ENCODE results near the gene FMN1.
A peak's percentile ranks its signal among the peaks of the same experiment; 100 is the strongest.

FMN1 gene

DNA sequence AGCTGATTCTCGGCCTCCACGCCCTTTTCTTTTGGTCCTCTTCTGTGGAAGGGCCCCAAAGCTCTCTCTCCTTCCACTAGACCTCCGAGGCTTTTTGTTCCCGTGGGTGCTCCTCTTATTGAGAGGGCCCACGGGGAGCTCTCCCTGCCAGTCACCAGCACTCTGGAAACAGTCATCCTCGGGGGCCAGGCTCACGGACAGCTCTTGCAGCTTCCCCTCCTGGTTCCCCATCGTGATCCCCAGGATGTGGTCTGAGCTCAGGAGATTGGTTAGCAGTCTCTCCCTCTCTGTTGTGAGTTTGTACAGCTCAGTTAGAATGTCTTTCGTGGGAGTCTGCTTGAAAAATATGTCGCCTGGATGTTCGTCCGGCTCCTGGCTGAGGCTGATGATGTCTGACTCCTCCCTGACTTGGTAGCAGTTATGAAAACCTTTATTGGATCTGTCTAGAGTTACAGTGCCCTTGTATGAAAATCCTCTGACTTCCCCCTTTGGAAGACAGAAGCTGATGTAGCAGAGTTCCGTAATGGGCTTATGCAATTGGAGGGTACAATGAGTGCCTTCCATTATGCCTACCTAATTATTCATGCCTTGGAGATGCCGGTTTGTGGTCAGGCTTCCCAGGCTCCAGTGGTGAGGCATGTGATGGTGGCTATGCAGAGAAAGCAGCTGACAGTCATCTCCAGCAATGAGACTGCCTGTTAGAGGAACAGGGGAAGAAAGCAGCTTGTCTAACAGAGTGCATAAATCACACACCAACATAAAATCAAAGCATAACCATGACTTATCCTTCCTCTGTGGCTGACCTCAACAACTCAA is 40.0 kb downstream of the FMN1 start:
- peak; percentile 71 for DNase-seq (ENCODE audit: low spot score)

DNA sequence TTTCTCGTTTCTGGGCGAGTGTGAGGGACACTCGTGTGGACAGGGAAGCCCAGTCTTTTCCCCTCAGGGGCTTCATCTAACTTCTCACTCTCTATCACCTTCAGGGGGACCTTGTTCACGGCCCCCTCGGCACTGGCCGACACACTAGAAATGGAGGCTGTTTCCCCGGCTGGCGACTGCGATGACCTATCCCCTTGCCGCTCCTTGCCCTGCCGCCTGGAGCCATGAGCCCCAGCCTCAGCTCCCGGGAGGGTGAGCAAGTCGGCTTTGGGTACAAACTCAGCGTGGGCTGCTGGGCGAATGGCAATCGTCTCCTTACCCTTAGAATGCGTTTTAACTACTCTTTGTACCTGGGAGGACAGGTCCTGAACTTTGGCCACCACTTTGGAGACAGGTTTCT is 41.0 kb downstream of the FMN1 start:
- no peak for DNase-seq (ENCODE audit: low spot score)

DNA sequence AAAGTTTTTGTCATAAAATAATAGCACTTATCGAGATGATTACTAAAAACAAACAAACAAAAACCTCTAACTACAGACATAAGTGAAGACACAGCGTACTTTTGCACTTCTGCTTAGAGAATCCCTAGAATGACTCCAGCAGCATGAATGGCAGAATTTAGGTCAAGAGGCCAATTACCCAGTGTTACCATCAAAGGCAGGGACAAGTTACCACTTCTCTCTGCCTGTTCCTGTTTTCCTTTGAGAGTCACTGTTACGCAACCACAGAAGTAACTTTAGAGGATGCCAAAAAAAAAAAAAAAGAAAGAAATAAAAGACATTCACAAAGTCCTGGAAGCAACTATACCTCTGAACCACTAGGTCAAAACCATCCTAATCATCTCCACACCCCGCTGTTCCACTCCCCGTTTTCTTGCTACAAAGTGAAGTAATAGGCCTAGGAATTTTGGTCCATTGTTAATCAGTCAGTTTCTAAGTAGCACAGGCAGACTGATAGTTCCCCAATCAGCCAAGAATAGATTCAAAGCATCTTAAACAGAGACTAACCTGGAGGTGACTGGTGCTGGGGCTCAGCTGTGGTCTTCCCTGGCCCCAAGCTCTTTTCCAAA is 41.9 kb downstream of the FMN1 start:
- peak; percentile 73 for DNase-seq (ENCODE audit: low spot score)

DNA sequence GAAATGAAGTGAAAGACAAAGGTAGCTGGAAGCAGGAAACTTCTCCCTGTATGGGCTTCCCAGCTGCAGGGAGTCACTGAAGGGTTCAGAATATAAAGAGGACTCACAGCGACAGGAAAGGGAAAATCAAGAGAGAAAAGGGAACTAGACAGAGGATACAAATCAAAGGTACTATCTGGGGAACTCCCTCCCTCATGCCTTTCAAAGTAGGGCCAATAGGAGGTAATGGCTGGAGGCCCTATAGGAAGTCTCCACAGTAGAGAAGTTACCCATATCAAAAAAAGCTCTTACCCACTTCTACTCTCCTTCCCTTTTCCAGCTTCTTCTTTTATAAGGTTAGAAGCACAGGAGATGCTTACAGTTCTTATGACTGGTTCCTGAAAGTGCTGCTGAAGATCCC is 43.5 kb downstream of the FMN1 start:
- DNase-seq (ENCODE audit: low spot score), result peak; percentile 43

DNA sequence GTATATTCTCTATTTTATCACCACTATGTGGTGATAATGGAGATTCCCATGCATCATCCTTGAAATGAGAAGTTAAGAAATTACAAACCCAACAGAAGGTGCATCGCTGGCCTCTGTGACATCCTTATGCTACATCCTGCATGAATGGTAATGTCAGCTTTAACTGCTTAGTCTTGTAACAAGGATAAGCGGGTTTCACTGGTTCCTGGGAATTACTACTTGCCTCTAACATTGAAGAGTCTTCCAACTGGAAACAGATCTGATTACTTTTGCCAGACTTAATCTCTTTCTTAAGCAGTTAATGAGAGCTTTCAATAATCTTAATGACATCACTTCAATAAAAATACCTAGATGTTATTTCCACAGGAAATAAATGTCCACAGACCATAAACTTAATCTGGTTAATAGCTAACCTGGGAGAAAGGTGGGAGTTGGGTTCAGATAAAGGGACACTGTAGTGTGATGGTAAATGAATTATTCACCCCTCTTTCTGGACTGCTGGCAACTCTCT is 44.0 kb downstream of the FMN1 start:
- DNase-seq (ENCODE audit: low spot score), result no peak

DNA sequence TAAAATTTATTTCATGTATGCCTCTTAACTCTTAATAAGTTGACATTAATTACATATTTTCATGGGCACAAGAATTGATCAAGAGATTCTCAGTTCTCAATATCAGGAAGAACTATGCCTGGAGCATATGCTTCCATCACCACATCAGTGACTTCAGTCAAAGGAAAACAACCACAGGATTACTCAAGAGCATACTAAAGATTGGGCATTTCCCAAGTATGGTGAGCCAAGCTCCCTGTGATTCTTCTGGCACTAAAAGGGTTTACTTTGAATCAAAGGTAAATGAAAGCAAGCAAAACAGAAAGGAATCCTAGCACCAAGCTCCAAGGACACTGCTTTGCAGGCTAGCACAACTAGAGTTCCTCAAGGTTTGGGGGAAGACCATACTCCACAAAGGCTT is 44.6 kb downstream of the FMN1 start:
- no peak for DNase-seq (ENCODE audit: low spot score)

DNA sequence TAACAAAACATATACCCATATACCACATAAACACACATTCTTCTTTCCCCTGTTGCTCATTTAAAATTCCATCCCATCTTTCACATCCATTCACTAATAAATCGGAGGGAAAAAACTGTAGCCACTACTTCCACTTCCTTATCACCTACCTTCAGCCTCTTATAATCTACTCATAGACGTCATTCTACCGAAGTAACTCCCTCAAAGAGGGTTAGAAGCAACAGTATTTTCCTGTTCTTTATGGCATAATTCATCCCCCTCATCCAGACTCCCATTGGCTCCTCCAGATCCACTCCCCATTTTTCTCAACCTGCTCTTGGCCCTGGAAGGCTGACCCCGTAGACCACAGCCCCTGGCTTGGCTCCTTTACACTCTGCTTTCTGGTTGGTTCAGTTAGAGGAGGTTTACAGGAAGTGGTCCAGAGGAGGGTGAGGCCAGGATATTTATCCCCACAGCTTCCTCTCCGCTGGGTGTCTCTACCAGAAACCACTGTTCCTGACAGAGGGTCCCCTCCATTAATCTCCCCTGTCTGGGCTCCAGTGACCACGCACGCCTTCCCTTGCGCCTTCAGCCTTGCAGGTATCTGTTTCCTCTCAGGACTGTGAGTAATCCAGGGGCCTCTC is 46.3 kb downstream of the FMN1 start:
- no peak for DNase-seq (ENCODE audit: low spot score)

DNA sequence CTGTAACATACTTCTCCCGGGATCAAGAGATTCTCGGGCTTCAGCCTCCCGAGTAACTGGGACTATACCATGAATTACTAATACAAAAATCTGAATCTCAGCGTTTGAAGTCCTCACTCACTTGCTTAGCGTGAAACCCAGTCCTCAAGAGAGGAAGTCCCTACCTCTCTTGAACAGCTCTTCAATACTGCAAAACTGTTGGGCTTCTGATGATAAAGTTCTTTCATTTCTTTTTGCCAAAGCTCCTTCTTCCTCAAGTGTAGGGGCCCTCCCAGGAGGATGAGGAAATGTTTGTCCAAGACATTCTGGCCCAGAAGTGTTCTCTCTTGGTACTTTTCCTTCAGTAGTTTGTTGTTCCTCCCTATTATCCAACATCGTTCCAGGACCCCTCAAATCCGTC is 48.5 kb downstream of the FMN1 start:
- DNase-seq (ENCODE audit: low spot score), result no peak

DNA sequence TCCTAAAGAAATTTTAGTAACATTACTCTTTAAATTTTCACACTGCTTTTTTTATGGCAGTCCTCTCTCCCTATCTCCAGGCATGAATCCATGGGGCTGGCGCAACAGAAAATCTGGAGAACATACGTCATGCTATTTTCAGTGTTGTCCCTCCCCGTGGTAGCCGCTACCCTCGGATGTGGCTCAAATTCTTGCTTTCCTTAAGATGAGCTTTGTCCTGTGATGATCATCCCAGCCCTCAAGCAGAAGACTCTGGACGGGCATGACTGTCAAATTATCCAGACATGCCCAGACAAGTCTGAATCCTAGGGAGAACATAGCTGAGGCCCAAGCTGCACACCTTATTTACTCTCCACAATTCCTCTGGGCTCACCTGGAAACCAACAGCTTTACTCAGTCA is 49.1 kb downstream of the FMN1 start:
- DNase-seq (ENCODE audit: low spot score), result no peak

DNA sequence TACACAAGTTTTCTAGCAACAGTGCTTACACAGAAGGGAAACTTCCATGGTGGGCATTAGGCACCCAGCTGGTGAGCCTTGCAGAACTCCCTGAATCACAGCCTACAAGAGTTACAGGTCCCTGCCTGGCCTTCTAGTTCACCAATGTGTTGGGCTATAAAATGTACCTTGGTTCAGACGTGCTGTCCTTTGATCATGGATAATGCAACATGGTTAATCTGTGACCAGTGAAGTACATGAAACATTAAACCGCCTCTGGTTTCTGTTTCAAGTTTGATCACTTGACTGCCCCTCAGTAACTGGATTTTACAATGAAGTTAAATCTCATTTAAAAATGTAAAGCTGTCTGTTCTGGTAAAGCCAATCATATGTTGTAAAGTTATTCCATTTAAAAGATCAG is 51.8 kb downstream of the FMN1 start:
- no peak for DNase-seq (ENCODE audit: low spot score)

DNA sequence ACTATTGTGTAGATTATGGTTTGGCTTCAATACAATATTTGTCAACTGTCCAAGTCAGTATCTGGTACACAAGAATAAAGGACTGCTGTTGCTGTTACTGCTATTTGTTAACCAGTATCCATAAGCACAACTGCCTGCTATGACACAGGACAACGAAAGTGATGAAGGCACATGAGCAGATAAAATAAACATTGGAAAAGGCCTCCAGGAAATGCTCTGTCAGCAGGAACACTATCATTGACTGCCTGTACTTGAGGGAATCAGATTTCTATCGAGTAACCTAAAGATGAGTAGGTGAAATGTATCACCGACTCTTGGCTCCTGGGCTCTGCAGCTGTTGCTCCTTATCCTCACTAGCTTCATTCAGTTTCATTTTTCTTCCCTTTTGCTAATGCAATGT is 56.5 kb downstream of the FMN1 start:
- DNase-seq (ENCODE audit: low spot score), result no peak

DNA sequence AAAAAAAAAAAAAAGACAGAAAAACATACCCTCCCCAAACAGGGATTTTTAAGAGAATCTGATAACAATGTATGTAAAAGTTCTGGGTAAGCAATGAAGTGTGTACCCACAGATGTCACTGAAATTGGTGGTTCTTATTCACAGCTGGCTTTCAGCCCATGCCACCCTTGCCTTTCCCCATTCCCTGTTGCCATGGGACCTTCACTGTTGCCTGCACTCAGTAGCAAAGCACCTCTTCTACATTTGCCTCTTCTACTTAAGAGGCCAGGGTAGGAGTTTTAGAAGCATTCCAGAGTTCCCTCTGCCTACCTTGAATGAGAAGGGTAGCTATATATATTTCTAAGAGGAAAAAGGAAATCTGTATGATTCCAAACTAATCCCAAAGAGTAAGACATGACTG is 57.4 kb downstream of the FMN1 start:
- no peak for DNase-seq (ENCODE audit: low spot score)

DNA sequence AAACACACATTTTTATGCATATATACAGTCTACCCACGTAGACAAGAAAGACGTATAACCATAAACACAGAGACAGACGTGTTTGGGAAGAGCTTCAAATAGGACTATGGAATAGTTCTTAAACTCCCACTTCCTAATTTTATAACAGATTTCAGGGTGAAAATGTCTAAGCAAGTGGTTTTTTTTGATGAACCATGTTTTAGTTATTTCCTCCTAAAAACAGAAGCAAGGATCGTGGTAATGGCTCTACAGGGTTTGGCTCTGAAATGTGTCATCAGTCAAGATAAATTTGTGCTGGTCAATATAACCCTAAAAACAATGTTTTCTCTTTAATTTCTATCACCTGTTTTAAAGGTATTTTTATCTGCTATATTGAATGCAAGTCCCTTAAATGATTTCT is 58.2 kb downstream of the FMN1 start:
- DNase-seq (ENCODE audit: low spot score), result no peak

DNA sequence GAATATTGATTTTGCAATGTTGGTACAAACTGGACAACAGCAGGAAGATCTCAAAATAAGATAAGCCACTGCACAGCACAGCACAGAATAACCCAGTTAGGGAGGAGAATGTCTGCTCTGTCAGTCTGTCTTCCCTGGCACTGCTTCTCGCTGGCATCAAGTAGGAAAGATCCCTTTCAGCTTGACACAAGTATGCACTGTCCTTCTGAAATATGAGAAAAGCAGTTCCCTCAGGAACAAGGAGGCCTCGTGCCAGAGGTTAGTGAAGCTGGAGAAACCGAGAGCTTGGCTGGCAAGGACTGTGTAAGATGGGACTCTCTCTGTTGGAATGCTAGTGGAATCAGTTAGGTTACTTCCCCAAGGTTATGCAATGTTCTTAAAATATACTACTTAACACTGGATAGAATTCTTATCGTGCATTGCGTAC is 59.1 kb downstream of the FMN1 start:
- DNase-seq (ENCODE audit: low spot score), result peak; percentile 32

DNA sequence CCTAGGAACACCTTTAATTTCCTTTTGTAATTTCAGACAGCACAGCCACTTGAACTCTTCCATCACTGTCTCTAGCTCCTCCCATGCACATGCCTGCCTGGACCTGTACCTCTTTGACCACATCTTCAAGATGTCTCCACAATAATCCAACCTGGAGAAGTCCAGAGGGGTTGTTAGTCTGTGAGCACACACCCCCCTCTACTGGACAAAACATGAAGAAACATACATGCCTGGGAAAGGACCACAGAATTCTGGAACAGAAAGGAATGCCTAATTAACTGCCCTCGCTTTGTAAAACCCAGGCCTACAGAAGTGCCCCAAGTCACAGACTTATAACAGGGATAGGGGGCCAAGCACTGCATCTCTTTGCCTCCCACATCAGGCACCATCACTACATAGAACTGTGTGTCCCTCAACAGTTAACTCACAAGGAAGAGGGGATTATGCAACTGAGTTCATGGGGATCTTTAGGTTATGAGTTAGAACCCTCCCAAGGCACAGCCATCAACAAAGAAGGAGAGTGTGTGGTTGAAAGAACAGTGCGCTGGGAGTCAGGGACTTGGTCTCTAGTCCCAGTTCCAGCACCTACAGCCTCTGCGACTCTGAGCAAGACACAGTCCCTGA is 61.7 kb downstream of the FMN1 start:
- peak; percentile 46 for DNase-seq (ENCODE audit: low spot score)

DNA sequence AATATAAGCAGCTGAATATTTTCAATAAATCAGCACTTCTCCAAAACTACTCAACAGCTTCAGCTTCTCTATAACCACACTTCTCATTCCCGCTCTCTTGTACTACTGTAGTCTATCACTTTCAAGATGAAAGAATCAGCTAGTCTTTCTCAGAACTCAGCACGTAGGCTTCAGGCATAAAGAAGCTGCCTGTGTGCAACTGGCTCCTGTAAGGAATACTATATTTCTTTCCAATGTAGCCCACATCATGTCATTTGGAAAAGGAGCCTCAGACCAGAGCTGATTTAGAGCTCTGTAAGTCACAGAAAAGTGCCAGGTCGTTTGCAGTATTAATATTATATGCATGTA is 62.3 kb downstream of the FMN1 start:
- no peak for DNase-seq (ENCODE audit: low spot score)

DNA sequence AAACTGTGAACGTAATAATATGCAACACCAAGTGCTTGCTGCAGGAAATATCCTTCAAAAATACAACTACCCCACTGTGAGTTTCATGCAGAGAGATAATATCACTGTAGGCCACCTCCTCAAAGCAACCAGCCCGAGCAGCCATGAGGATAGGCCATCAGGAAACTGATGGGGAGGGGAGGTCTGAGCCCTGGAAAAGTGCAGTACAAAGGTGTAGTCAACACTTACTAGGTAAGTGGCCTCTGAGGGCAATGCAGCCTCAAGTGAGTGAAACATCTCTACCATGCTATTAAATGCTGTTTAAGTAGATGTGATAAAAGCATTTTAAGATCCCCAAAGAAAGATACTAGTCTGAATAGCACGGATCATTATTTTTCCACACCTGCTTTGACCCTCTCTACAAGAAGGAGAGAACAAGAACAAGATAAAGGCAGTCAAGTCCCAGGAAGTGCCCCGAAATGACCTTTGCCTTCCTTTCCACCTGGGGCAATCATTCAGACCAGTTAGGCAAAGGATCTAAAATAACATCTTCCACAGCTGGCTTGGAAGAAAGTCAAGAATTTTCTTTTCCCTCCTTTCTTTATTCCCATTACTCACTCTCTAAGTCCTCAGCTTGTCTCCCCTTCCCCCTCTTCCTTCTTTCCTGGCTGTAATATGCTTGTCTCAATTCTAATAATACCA is 62.8 kb downstream of the FMN1 start:
- no peak for DNase-seq (ENCODE audit: low spot score)

DNA sequence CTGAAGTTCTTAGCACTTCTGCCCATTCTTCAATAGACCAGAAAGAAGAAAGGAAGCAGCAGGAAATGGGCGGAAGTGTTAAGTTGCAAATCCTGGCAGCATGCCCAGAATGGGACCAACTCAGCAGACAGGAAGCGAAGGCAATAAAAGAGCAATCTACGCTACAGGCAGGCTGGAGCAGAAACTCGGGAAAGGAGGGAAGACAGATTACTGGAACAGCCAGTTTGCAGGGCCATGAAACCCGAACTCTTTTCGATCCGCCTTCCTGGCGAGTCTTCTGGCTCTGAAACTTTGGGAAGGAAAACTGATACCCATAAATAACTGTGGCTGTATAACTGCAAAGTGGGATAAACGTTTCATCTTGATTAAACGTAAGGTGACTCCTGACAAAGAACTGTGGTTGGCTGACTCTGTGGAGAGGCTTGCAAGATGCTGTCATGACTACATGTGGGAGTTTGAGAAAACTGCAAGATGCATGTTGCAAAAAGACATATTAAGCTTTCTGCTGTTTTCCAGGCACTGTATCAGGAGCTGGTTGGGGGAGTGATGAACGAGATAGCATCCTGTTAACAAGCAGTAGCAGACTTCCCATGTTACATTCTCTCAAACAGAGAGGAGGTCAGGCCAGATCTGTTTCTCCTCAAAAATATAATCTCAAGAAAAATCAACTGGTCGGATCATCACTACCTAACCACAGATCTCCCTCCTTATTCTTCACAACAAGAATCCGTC is 67.8 kb downstream of the FMN1 start:
- peak; percentile 74 for DNase-seq (ENCODE audit: low spot score)

DNA sequence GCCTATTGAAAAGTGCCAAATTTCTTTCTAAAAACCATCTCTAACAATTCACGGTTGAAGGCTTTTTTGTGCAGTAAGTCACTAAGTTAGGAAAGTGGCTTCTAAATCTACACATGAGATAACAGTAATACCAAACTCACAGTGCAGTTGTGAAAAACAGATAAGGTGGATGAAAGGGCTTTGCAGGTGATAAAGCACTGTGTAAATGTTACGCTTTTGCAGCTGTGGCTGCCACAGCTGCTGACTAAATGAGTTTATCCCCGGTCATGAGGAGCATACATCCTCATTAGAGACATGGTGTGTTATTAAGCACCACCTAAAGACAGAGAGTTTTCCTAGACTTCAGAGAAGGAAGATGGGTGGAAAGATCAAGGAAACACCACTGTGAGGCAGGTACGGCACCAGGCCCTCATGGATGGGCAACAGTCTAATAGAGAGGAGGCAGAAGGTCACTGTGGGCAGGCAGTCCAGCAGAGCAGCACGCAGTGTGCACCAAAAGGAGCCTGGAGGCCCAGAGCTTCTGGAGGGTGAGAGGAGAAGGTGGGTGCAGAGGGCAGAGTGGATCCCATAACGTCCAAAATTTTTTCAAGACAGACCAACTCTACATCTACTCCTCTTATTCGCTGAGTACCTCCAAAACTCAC is 68.5 kb downstream of the FMN1 start:
- DNase-seq (ENCODE audit: low spot score), result no peak

DNA sequence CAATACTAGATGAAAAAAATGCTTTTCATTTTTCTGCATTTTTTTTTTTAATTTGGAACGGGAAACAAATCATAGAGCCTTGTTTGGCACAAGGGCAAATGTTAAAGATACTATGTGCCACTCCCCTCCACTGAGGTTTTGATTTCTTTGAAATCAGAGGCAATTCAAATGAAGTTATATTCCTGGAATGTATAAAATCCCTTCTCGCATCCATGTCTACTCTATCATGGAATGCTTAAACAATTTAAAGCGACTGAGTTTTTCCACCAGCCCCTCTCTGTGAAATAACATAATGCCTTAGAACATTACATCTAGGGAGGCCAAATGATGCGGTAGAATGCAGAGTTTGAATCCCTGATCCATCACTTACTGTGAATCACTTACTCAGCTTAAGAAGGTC is 69.7 kb downstream of the FMN1 start:
- no peak for DNase-seq (ENCODE audit: low spot score)

DNA sequence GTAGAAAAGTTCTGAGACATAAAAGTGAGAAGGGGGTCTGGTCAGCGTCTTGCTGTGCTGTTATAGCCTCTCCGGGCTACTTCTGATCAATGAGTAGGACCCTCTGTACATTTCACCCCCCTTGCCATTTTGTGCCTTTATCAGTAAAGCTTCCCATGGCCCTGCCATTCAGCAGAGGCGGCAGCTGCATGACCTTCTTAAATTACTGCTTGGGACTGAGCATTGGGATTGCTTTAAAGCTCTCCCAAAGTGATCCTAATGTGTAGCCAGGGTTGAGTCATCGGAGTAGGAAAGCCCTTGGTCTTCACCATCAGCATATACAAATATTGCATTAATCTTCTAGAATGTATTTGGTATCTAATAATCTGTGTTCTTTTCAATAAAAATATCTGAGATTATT is 70.2 kb downstream of the FMN1 start:
- no peak for DNase-seq (ENCODE audit: low spot score)
